Endothelial cell (in vitro differentiated cells): ENCODE measurements around the gene NFIC. TPM values are rescaled to one million over a fixed set of nuclear protein-coding genes. Genes with fewer than 3 reads are reported as not detected.
"Not testable (repeated sequence)": the region's sequence is repeated elsewhere in the genome, so short reads cannot be mapped to it uniquely, and the experiment has no call there.

Experiments used
- DNase-seq: peaks from one replicate; pipeline ENCODE4 v3.0.0; 2021; ENCODE audit warnings: low spot score
- H3K27ac Mint-ChIP-seq: one replicate; pipeline ENCODE4 v1.8.0; 2021; ENCODE audit warnings: mixed read lengths, inconsistent platforms; ENCODE audit not compliant: unreplicated experiment
- H3K27me3 Mint-ChIP-seq: one replicate; pipeline ENCODE4 v1.8.0; 2021; ENCODE audit warnings: mild to moderate bottlenecking, moderate library complexity, mixed read lengths, inconsistent platforms; ENCODE audit not compliant: unreplicated experiment
- H3K36me3 Mint-ChIP-seq: one replicate; pipeline ENCODE4 v1.8.0; 2021; ENCODE audit warnings: mild to moderate bottlenecking, low read depth, mixed read lengths, inconsistent platforms; ENCODE audit not compliant: unreplicated experiment
- H3K4me1 Mint-ChIP-seq: one replicate; pipeline ENCODE4 v1.8.0; 2021; ENCODE audit warnings: mild to moderate bottlenecking, mixed read lengths, inconsistent platforms; ENCODE audit not compliant: unreplicated experiment
- H3K4me3 Mint-ChIP-seq: one replicate; pipeline ENCODE4 v1.8.0; 2021; ENCODE audit warnings: mild to moderate bottlenecking, mixed read lengths, inconsistent platforms; ENCODE audit not compliant: unreplicated experiment
- H3K9me3 Mint-ChIP-seq: one replicate; pipeline ENCODE4 v1.8.0; 2021; ENCODE audit warnings: mixed read lengths, inconsistent platforms; ENCODE audit not compliant: unreplicated experiment
- total RNA-seq: library from RNA; stranded (reverse); fragmentation: NEBNext Ultra II Directional; extraction: Animal tissue kit (Norgen Biotek cat#: 25700); gene quantifications from one replicate; pipeline ENCODE4 v1.2.1, GENCODE V29; 2021; ENCODE audit not compliant: unreplicated experiment
- TF ChIP-seq, protein P1 (sequence below): fragments of 200-600 bp; sonication (generic); IDR thresholded peaks from one replicate; pipeline ENCODE4 v1.5.0; 2021; ENCODE audit warnings: antibody characterized with exemption; ENCODE audit not compliant: unreplicated experiment

The NFIC gene
- total RNA-seq, 1 donor from 2014 or later: 4.9 TPM

DNA sequence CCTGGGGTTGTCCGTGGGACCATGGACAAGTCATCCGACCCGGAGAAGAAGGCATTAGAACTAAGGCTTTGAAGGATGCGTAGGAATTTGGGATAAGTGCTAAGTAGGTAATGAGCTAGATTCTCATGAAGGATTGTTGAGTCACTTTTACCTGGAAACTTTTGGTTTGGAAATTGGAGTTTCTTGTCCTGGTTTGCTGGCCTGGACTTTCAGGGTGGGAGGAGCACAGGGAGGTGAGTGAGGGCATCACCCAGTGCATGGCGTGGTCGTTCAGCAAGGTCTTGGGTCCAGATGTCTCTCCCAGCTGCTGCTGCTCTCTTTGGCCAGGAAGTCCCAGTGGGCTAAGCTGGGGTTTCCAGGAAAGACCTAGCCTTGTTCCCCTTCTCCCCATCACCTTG lies 7.6 kb downstream of the NFIC start:
- no peak overlapping the region for H3K4me3 Mint-ChIP-seq
- TF ChIP-seq, protein P1, sequence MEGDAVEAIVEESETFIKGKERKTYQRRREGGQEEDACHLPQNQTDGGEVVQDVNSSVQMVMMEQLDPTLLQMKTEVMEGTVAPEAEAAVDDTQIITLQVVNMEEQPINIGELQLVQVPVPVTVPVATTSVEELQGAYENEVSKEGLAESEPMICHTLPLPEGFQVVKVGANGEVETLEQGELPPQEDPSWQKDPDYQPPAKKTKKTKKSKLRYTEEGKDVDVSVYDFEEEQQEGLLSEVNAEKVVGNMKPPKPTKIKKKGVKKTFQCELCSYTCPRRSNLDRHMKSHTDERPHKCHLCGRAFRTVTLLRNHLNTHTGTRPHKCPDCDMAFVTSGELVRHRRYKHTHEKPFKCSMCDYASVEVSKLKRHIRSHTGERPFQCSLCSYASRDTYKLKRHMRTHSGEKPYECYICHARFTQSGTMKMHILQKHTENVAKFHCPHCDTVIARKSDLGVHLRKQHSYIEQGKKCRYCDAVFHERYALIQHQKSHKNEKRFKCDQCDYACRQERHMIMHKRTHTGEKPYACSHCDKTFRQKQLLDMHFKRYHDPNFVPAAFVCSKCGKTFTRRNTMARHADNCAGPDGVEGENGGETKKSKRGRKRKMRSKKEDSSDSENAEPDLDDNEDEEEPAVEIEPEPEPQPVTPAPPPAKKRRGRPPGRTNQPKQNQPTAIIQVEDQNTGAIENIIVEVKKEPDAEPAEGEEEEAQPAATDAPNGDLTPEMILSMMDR: no peak
- peaks cover 2% of the 10 kb centered on the region for H3K36me3 Mint-ChIP-seq
- peaks cover 4% of the 10 kb centered on the region for H3K4me1 Mint-ChIP-seq
- no peaks in the 10 kb centered on the region for H3K9me3 Mint-ChIP-seq
- H3K27me3 Mint-ChIP-seq: peaks cover 20% of the 10 kb centered on the region
- H3K27ac Mint-ChIP-seq: peak overlapping the region; percentile 54
- DNase-seq: no peak

DNA sequence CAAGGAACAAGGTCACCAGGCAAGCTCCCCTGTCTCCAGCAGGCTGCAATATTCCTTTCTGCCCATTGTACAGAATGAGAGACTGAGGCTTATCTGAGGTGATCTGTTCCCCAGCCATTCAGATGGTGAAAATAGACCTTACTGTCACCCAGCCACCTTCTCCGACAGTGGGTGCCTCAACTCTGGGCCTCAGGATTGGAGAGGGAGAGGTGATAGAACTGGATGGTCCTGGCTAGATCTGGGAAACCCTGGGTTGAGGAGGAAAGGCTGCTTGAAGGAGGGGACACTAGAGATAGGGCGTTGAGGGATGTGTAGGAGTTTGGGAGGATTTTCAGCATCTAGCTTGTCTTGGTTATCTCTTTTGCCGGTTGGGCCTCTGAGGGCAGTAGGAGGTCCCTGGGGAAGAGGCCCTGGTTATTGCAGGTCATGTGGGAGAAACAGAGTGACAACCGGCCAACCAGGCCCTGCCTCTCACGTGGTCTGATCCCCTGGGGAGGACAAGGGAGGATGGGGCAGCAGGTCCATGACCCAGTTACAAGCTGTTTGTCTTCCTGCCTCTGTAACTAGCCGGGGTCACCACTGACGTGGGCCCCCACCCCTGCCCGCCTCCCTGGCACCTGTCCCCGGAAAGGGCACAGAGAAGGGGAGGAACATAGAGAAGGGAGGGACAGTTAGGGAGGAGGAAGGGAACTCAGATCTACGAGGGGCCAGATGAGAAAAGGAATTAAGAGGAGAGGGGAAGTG lies 8.2 kb downstream of the NFIC start:
- peaks cover 3% of the 10 kb centered on the region for H3K4me1 Mint-ChIP-seq
- no peaks in the 10 kb centered on the region for H3K36me3 Mint-ChIP-seq
- no peak for DNase-seq
- H3K9me3 Mint-ChIP-seq: no peaks in the 10 kb centered on the region
- peaks cover 18% of the 10 kb centered on the region for H3K27me3 Mint-ChIP-seq
- TF ChIP-seq, protein P1: no peak
- no peak overlapping the region for H3K27ac Mint-ChIP-seq
- no peak overlapping the region for H3K4me3 Mint-ChIP-seq

DNA sequence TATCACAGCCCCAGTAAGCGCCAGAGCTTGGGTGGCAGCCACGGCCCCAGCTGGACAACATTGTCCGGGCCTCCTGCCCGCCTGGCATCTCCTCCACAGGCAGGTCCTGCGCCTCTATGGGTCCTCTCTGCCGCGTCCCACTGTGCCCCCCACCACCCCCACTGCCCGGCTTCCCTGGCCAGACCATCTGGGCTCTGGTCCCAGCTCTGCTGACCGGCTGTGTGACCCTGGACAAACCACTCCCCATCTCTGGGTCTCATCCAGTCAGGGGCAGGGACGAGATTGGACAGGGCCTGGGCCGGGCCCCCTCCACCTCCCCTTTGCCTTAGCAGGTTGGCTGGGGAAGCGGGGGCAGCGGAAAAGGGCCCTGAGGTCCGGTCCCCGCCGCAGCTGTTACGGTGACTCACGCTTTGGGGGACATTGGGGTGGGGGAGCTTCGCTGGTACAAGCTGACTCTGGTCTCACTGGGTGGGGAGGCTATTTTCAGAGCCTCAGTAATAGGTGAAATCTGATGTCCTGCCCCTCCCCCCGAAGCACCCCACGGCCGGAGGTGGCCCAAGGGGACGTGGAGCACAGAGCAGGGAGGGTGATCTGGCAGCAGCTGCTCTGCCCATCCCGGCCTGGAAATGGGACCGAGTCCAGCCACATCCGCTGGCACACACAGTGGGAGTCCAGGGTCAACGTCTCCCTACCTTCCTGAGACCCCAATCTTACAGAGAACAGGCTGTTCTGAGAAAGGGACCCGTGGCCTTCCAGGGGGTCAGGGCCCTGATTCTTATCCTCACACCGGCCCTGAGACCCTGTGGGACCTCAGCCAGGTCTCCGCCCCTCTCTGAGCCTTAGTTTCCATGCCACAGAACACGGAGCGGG lies 9.1 kb downstream of the NFIC start:
- Mint-ChIP-seq H3K27ac (no peak overlapping the region), H3K27me3 (peaks cover 11% of the 10 kb centered on the region), H3K4me3 (no peak overlapping the region), H3K4me1 (no peaks in the 10 kb centered on the region), H3K36me3 (no peaks in the 10 kb centered on the region), H3K9me3 (no peaks in the 10 kb centered on the region)
- TF ChIP-seq, protein P1: no peak
- no peak for DNase-seq

DNA sequence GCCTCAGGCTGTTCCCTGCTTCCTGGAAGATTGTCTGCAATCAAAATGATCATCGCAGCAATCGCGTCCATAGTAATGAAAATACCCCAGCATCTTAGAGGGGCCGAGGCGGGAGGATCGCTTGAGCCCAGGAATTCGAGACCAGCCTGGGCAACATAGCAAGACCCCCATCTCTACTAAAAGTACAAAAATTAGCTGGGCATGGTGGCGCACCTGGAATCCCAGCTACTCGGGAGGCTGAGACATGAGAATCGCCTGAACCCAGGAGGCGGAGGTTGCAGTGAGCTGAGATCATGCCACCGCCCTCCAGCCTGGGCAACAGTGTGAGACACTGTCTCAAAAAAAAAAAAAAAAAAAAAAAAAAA lies 9.7 kb downstream of the NFIC start:
- DNase-seq, H3K27ac Mint-ChIP-seq, H3K4me1 Mint-ChIP-seq, H3K4me3 Mint-ChIP-seq, H3K9me3 Mint-ChIP-seq, H3K36me3 Mint-ChIP-seq, H3K27me3 Mint-ChIP-seq: not testable (repeated sequence)

DNA sequence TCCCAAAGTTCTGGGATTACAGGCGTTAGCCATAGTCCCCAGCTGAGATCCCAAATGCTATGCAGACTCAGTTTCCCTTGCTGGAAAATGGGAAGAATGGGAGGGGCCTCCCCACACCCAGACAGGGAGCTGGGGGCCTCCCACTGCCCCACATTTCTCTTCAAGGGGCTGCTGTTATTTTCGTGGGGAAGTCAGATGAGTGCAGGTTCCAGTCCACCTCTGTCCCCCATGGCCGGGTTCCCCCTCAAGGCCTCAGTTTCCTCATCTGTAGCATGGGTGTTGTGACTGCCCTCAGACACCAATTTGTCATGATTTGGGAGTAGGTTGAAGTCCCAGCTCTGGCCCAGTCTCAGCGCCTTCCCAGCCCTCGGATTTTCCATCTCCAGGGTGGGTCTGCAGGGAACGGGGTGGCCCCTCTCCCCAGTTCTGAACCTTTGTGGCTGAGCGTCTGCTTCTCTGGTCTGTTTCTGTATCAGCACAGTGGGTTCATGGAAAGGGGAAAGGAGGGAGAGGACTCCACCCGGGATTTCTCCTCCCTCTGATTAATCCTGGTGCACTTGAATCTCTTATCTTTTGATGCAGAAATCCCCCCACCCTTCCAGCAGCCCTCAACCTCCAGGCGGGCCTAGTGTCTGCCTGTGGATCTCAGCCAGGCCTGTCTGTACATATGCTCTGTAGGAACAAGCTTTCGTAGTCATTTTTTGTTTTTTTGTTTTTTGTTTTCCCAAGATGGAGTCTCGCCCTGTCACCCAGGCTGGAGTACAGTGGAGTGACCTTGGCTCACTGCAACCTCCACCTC lies 12.2 kb downstream of the NFIC start:
- no peaks in the 10 kb centered on the region for H3K4me1 Mint-ChIP-seq
- no peak for DNase-seq
- H3K36me3 Mint-ChIP-seq: peaks cover 5% of the 10 kb centered on the region
- H3K4me3 Mint-ChIP-seq: no peak overlapping the region
- H3K27me3 Mint-ChIP-seq: peaks cover 8% of the 10 kb centered on the region
- TF ChIP-seq, protein P1: no peak
- H3K27ac Mint-ChIP-seq: no peak overlapping the region
- no peaks in the 10 kb centered on the region for H3K9me3 Mint-ChIP-seq
